ENCODE results near the gene LHX3. TPM values are rescaled to one million over a fixed set of nuclear protein-coding genes. Genes with fewer than 3 reads are reported as not detected.

LHX3 gene
- polyA plus RNA-seq, 1 of the 3 experiments (the other 2 are of a cell fraction), result not detected

DNA sequence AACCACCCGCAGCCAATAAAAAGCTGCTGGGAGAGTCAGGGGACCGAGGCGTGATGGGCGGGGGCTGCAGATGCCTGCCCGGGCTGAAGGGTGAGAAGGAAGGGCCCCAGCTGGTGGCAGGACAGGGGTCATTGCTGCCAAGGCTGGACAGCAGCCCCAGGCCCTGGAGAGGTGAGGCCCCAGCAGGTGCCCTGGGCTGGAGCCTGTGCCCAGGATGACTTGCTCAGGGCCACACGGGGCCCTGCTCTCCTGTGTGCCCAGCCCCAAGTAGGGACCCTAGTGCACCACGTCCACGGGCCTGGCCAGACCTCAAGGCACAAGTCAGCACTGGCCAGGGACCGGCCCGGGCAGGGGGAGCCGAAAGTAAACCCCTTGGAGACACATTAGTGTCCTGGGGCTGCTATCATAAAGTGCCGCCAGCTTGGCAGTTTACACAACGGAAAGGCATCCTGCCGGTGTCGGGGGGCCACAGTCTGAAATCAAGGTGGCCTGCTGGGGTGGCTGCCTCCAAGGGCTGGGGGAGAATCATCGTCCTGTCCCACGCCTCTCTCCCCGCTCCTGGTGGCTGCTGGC, 22.0 kb downstream of the LHX3 start:
- H3K36me3 ChIP-seq (replicated peaks in 1 of 2; ENCODE audit: control insufficient read depth in 1 of 2, insufficient read depth in 2 of 2, low read length in 1 of 2), result no peaks in the 10 kb centered on the region
- H4K20me1 ChIP-seq (ENCODE audit: insufficient read depth), result no peaks in the 10 kb centered on the region
- peaks cover 0 to under 1% of the 10 kb centered on the region in 2 experiments; a peak in 1 of 4 replicates for H3K4me1 ChIP-seq (ENCODE audit: control insufficient read depth in 1 of 2, insufficient read depth in 2 of 2, low read depth in 1 of 2, low read length in 1 of 2)
- no peaks in the 10 kb centered on the region for H3K9me3 ChIP-seq
- H3F3A ChIP-seq (replicated peaks; ENCODE audit: insufficient read depth), result no peaks in the 10 kb centered on the region
- TF ChIP-seq MEF2A (IDR thresholded peaks at IDR 0.05; ENCODE audit: borderline replicate concordance, low read depth), result no peak
- TF ChIP-seq, protein P1, sequence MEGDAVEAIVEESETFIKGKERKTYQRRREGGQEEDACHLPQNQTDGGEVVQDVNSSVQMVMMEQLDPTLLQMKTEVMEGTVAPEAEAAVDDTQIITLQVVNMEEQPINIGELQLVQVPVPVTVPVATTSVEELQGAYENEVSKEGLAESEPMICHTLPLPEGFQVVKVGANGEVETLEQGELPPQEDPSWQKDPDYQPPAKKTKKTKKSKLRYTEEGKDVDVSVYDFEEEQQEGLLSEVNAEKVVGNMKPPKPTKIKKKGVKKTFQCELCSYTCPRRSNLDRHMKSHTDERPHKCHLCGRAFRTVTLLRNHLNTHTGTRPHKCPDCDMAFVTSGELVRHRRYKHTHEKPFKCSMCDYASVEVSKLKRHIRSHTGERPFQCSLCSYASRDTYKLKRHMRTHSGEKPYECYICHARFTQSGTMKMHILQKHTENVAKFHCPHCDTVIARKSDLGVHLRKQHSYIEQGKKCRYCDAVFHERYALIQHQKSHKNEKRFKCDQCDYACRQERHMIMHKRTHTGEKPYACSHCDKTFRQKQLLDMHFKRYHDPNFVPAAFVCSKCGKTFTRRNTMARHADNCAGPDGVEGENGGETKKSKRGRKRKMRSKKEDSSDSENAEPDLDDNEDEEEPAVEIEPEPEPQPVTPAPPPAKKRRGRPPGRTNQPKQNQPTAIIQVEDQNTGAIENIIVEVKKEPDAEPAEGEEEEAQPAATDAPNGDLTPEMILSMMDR (IDR thresholded peaks at IDR 0.05), result no peak
- no peak for TF ChIP-seq REST (IDR thresholded peaks at IDR 0.05; ENCODE audit: low read depth, low read length)
- TF ChIP-seq, protein P2, sequence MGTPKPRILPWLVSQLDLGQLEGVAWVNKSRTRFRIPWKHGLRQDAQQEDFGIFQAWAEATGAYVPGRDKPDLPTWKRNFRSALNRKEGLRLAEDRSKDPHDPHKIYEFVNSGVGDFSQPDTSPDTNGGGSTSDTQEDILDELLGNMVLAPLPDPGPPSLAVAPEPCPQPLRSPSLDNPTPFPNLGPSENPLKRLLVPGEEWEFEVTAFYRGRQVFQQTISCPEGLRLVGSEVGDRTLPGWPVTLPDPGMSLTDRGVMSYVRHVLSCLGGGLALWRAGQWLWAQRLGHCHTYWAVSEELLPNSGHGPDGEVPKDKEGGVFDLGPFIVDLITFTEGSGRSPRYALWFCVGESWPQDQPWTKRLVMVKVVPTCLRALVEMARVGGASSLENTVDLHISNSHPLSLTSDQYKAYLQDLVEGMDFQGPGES (IDR thresholded peaks at IDR 0.05; ENCODE audit: low read depth, low read length), result no peak
- no peak for TF ChIP-seq NFIC (IDR thresholded peaks at IDR 0.05; ENCODE audit: borderline replicate concordance)
- TF ChIP-seq, protein P3, sequence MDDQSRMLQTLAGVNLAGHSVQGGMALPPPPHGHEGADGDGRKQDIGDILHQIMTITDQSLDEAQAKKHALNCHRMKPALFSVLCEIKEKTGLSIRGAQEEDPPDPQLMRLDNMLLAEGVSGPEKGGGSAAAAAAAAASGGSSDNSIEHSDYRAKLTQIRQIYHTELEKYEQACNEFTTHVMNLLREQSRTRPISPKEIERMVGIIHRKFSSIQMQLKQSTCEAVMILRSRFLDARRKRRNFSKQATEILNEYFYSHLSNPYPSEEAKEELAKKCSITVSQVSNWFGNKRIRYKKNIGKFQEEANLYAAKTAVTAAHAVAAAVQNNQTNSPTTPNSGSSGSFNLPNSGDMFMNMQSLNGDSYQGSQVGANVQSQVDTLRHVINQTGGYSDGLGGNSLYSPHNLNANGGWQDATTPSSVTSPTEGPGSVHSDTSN (IDR thresholded peaks at IDR 0.05), result no peak
- no peak for TF ChIP-seq TCF12 (IDR thresholded peaks at IDR 0.05)
- TF ChIP-seq, protein P4, sequence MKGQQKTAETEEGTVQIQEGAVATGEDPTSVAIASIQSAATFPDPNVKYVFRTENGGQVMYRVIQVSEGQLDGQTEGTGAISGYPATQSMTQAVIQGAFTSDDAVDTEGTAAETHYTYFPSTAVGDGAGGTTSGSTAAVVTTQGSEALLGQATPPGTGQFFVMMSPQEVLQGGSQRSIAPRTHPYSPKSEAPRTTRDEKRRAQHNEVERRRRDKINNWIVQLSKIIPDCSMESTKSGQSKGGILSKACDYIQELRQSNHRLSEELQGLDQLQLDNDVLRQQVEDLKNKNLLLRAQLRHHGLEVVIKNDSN (IDR thresholded peaks at IDR 0.05; ENCODE audit: borderline replicate concordance, low read depth), result no peak
- TF ChIP-seq, protein P5, sequence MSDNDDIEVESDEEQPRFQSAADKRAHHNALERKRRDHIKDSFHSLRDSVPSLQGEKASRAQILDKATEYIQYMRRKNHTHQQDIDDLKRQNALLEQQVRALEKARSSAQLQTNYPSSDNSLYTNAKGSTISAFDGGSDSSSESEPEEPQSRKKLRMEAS (IDR thresholded peaks at IDR 0.05; ENCODE audit: low read depth), result no peak
- no peak for TF ChIP-seq POLR2AphosphoS5 (IDR thresholded peaks at IDR 0.05; ENCODE audit: low read depth, low read length)
- H3K79me2 ChIP-seq (ENCODE audit: insufficient read depth), result no peaks in the 10 kb centered on the region
- no peak overlapping the region for H3K4me3 ChIP-seq (ENCODE audit: low read depth in 2 of 2, low read length in 1 of 2)
- H2AFZ ChIP-seq (ENCODE audit: low read depth), result no peak overlapping the region
- no peak for DNase-seq
- H3K9ac ChIP-seq, result no peak overlapping the region
- POLR2A ChIA-PET, result no interaction called here
- 41% methylated on average over 9 of the region's 18 CpGs for WGBS (ENCODE audit: low lambda C conversion rate)
- no peak overlapping the region for H3K27ac ChIP-seq (ENCODE audit: low read depth in 2 of 2, low read length in 1 of 2)
- CTCF ChIA-PET, result interaction anchor here (6.9 kb wide), 1 partner anchor 13 kb away, joined by 69 read pairs; no protein-coding TSS in a partner anchor
- H3K9me2 ChIP-seq, result no peaks in the 10 kb centered on the region
- peaks cover 95% of the 10 kb centered on the region for H3K27me3 ChIP-seq (ENCODE audit: insufficient read depth)
- no peak overlapping the region for H3K4me2 ChIP-seq
